K562 (cell line): ENCODE data around the gene BZW2. TPM values are rescaled to one million over a fixed set of nuclear protein-coding genes. Genes with fewer than 3 reads are reported as not detected.
A peak's percentile ranks its signal among the peaks of the same experiment; 100 is the strongest.

Source experiments
- ATAC-seq: fragments of 200-7000 bp; cut with Tn5 transposase; 3 replicates; pipeline ENCODE4 v1.9.1; 2020; ENCODE audit warnings: moderate library complexity
- BruUV-seq: library from RNA; stranded (reverse); fragments of 400-500 nt; replicated peaks from 2 replicates; lab custom pipeline; 2021; lab: Mats Ljungman, UMichigan
- CTCF ChIA-PET: fragments of 300-600 bp; formaldehyde crosslinking; extraction: SDS; loops from one replicate; lab custom pipeline; 2021; ENCODE audit warnings: low intra/inter-chr PET ratio; lab: Yijun Ruan, JAX
- POLR2A ChIA-PET: fragments of 300-600, 350-650 bp; sonication (Branson Sonifier 250); formaldehyde crosslinking; extraction: SDS; loops from one replicate; lab custom pipeline; 2021; ENCODE audit warnings: antibody characterized with exemption, inconsistent platforms; lab: Yijun Ruan, JAX
- DNase-seq, 4 experiments: peaks; one replicate each; pipeline versions ENCODE4 v3.0.0 to v3.0.0-alpha.2; 2011 to 2018; ENCODE audit warnings: low spot score in 3 of 4, mixed read lengths in 3 of 4; ENCODE audit errors: extremely low read depth in 1 of 4
- FAIRE-seq: peaks from 2 replicates; lab custom pipeline; 2011; peaks lifted over from hg19 to GRCh38; lab: Jason Lieb, UNC
- H2AFZ ChIP-seq: 2 replicates; pipeline ENCODE4 v1.6.0; 2011; ENCODE audit warnings: low read depth, low read length, control low read depth, inconsistent platforms
- H3K27ac ChIP-seq: fragments of 200-600 bp; 3 replicates; pipeline ENCODE4 v1.8.0; 2011; ENCODE audit warnings: low read depth, mild to moderate bottlenecking, control low read depth, inconsistent platforms, low read length, moderate library complexity, mixed read lengths; ENCODE audit errors: extremely low read depth
- H3K27me3 ChIP-seq, 2 experiments: fragments of 300-600 bp in 1 of 2; 2 replicates in 1 of 2; 3 replicates in 1 of 2; pipeline versions ENCODE4 v1.6.0 to v1.8.0; 2011; ENCODE audit warnings: inconsistent platforms in 2 of 2, low read length in 2 of 2, mild to moderate bottlenecking in 1 of 2, mixed read lengths in 1 of 2, moderate library complexity in 1 of 2; ENCODE audit not compliant: control insufficient read depth in 2 of 2, insufficient read depth in 2 of 2
- H3K36me3 ChIP-seq: fragments of 300-600 bp; 3 replicates; pipeline ENCODE4 v1.8.0; 2011; ENCODE audit warnings: mild to moderate bottlenecking, low read length, inconsistent platforms; ENCODE audit not compliant: control insufficient read depth, insufficient read depth
- H3K4me1 ChIP-seq, 2 experiments: fragments of 200-600 bp in 1 of 2; replicated peaks in 1 of 2; 2 replicates in 1 of 2; 3 replicates in 1 of 2; pipeline versions ENCODE4 v1.5.1 to v1.8.0; 2011; ENCODE audit warnings: inconsistent platforms in 2 of 2, low read length in 2 of 2, mild to moderate bottlenecking in 1 of 2, mixed read lengths in 1 of 2, moderate library complexity in 1 of 2; ENCODE audit not compliant: control insufficient read depth in 2 of 2, insufficient read depth in 2 of 2
- H3K4me2 ChIP-seq: 2 replicates; pipeline ENCODE4 v1.6.1; 2011; ENCODE audit warnings: low read length, control low read depth, inconsistent platforms, mixed read lengths; ENCODE audit not compliant: insufficient read depth
- H3K4me3 ChIP-seq: fragments of 200-600 bp; sonication (generic), shearing (Covaris generic); 2 replicates; pipeline ENCODE4 v1.5.1; 2016; ENCODE audit warnings: control low read depth, inconsistent platforms
- H3K79me2 ChIP-seq: fragments of 200-600 bp; 3 replicates; pipeline ENCODE4 v1.8.0; 2011; ENCODE audit warnings: low read length, inconsistent platforms; ENCODE audit not compliant: control insufficient read depth, insufficient read depth
- H3K9ac ChIP-seq, 2 experiments: 2 replicates each; pipeline versions ENCODE4 v1.6.0 to v1.6.1; 2011; ENCODE audit warnings: low read depth in 2 of 2, low read length in 2 of 2, control low read depth in 1 of 2, inconsistent platforms in 1 of 2, mild to moderate bottlenecking in 1 of 2, mixed read lengths in 1 of 2; ENCODE audit not compliant: insufficient read depth in 1 of 2
- H3K9me1 ChIP-seq: one replicate; pipeline ENCODE4 v1.6.0; 2011; ENCODE audit warnings: inconsistent platforms, mild to moderate bottlenecking, low read length, moderate library complexity; ENCODE audit not compliant: control insufficient read depth, insufficient read depth
- H3K9me3 ChIP-seq: replicated peaks from 2 replicates; pipeline ENCODE4 v1.5.1; 2011; ENCODE audit warnings: low read depth, low read length, inconsistent platforms; ENCODE audit not compliant: control insufficient read depth, insufficient read depth
- H4K20me1 ChIP-seq: replicated peaks from 2 replicates; pipeline ENCODE4 v1.6.1; 2011; ENCODE audit warnings: low read length, inconsistent platforms, mixed read lengths; ENCODE audit not compliant: control insufficient read depth, insufficient read depth
- WGBS: fragments of 100-300 bp; shearing (Covaris generic); methylation state at CpG from one replicate; pipeline ENCODE4 v1.1.6; 2016; ENCODE audit warnings: low coverage, mixed read lengths; ENCODE audit not compliant: insufficient coverage; ENCODE audit errors: missing lambda C conversion rate; 5-methylcytosine and 5-hydroxymethylcytosine counted together
- in situ Hi-C: fragments of 300-500 bp; cut with MboI; formaldehyde crosslinking; loops from 4 replicates; pipeline ENCODE4 v1.15.0; 2018; ENCODE audit warnings: inconsistent platforms, mixed read lengths
- intact Hi-C: fragments of 100-400 bp; cut with micrococcal nuclease; formaldehyde crosslinking; loops from 2 replicates; pipeline ENCODE4 v1.14.2; 2022
- polyA plus RNA-seq, 8 experiments: library from polyadenylated mRNA; depleted of rRNA in 4 of 8; stranded (reverse) in 5 of 8; unstranded in 3 of 8; fragments of >200 nt; fragmentation: Nextera tagmentation in 2 of 8; fragmentation: Illumina TruSeq in 1 of 8; extraction: Ambion mirVana in 2 of 8; extraction: Trizol in 1 of 8; gene quantifications; 2 replicates each; pipeline versions ENCODE4 v1.2.1 to v1.2.3, GENCODE V29; 2011 to 2014; ENCODE audit warnings: inconsistent platforms in 1 of 8, missing spikeins in 1 of 8
- total RNA-seq, 7 experiments: library from RNA; depleted of rRNA in 6 of 7; stranded (reverse); fragments of >200 nt in 6 of 7; fragmentation: Illumina TruSeq in 2 of 7; extraction: Trizol in 2 of 7; gene quantifications; 2 replicates each; pipeline versions ENCODE4 v1.2.1 to v1.2.3, GENCODE V29; 2011 to 2021; ENCODE audit warnings: low replicate concordance in 1 of 7
- TF ChIP-seq, protein P1 (sequence below): fragments of 450-650 bp; IDR thresholded peaks from 2 replicates; pipeline ENCODE4 v1.6.1; 2018; ENCODE audit not compliant: partially characterized antibody
- TF ChIP-seq, protein P2 (sequence below), 2 experiments: IDR thresholded peaks; 2 replicates each; pipeline ENCODE4 v1.6.1; 2011; ENCODE audit warnings: borderline replicate concordance in 1 of 2, control low read depth in 1 of 2, low read depth in 1 of 2, low read length in 1 of 2, mild to moderate bottlenecking in 1 of 2, mixed read lengths in 1 of 2, moderate library complexity in 1 of 2; ENCODE audit not compliant: insufficient read depth in 1 of 2, insufficient read length in 1 of 2, poor library complexity in 1 of 2, severe bottlenecking in 1 of 2; ENCODE audit errors: extremely low read depth in 1 of 2
- TF ChIP-seq, protein P3 (sequence below), 2 experiments: fragments of 450-650 bp in 1 of 2; IDR thresholded peaks; 2 replicates each; pipeline ENCODE4 v1.6.1; 2011 to 2017; ENCODE audit warnings: low read depth in 2 of 2, antibody characterized with exemption in 1 of 2, borderline replicate concordance in 1 of 2, low read length in 1 of 2, mild to moderate bottlenecking in 1 of 2, mixed read lengths in 1 of 2; ENCODE audit not compliant: control insufficient read depth in 1 of 2

Gene BZW2
- total and polyA plus RNA-seq, 9 of the 15 experiments (the other 6 are each of a cell fraction or from before 2014, with no cell fraction given) = 140 to 316 (median 173) TPM

DNA sequence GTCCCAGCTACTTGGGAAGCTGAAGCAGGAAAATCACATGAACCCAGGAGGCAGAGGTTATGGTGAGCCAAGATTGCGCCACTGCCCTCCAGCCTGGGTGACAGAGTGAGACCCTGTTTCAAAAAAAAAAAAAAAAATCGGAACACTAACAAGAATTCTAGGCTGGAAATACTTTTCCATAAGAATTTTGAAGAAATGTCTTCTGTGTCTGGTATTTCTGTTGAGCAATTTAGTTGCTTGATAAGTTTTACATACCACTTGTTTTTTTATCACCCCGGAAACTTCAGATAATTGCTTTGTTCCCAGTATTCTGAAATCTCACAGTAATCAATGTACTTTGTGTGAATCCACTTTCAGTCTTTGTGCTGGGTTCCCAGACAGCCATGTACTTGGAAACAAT is 25.8 kb downstream of the BZW2 start:
- no peak overlapping the region for H3K9ac ChIP-seq
- H3K36me3 ChIP-seq = peaks cover 92% of the 10 kb centered on the region
- DNase-seq = no peak
- no peak for ATAC-seq
- peaks cover 87% of the 10 kb centered on the region for H3K79me2 ChIP-seq
- H3K4me3 ChIP-seq = no peak overlapping the region
- H3K27ac ChIP-seq = no peak overlapping the region; the same call in 2 of the 3 replicates
- in situ Hi-C loops (no loop called here), intact Hi-C loops (no loop called here)
- TF ChIP-seq, protein P1, sequence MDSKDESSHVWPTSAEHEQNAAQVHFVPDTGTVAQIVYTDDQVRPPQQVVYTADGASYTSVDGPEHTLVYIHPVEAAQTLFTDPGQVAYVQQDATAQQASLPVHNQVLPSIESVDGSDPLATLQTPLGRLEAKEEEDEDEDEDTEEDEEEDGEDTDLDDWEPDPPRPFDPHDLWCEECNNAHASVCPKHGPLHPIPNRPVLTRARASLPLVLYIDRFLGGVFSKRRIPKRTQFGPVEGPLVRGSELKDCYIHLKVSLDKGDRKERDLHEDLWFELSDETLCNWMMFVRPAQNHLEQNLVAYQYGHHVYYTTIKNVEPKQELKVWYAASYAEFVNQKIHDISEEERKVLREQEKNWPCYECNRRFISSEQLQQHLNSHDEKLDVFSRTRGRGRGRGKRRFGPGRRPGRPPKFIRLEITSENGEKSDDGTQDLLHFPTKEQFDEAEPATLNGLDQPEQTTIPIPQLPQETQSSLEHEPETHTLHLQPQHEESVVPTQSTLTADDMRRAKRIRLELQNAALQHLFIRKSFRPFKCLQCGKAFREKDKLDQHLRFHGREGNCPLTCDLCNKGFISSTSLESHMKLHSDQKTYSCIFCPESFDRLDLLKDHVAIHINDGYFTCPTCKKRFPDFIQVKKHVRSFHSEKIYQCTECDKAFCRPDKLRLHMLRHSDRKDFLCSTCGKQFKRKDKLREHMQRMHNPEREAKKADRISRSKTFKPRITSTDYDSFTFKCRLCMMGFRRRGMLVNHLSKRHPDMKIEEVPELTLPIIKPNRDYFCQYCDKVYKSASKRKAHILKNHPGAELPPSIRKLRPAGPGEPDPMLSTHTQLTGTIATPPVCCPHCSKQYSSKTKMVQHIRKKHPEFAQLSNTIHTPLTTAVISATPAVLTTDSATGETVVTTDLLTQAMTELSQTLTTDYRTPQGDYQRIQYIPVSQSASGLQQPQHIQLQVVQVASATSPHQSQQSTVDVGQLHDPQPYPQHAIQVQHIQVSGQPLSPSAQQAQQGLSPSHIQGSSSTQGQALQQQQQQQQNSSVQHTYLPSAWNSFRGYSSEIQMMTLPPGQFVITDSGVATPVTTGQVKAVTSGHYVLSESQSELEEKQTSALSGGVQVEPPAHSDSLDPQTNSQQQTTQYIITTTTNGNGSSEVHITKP = peak; percentile 53
- TF ChIP-seq, protein P2, sequence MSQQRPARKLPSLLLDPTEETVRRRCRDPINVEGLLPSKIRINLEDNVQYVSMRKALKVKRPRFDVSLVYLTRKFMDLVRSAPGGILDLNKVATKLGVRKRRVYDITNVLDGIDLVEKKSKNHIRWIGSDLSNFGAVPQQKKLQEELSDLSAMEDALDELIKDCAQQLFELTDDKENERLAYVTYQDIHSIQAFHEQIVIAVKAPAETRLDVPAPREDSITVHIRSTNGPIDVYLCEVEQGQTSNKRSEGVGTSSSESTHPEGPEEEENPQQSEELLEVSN (IDR thresholded peaks at IDR 0.05; ENCODE audit: borderline replicate concordance in 1 of 2, extremely low read depth in 1 of 2, insufficient read depth in 1 of 2, insufficient read length in 1 of 2, low read depth in 1 of 2, low read length in 1 of 2, poor library complexity in 1 of 2, severe bottlenecking in 1 of 2) = no peak
- TF ChIP-seq, protein P3, sequence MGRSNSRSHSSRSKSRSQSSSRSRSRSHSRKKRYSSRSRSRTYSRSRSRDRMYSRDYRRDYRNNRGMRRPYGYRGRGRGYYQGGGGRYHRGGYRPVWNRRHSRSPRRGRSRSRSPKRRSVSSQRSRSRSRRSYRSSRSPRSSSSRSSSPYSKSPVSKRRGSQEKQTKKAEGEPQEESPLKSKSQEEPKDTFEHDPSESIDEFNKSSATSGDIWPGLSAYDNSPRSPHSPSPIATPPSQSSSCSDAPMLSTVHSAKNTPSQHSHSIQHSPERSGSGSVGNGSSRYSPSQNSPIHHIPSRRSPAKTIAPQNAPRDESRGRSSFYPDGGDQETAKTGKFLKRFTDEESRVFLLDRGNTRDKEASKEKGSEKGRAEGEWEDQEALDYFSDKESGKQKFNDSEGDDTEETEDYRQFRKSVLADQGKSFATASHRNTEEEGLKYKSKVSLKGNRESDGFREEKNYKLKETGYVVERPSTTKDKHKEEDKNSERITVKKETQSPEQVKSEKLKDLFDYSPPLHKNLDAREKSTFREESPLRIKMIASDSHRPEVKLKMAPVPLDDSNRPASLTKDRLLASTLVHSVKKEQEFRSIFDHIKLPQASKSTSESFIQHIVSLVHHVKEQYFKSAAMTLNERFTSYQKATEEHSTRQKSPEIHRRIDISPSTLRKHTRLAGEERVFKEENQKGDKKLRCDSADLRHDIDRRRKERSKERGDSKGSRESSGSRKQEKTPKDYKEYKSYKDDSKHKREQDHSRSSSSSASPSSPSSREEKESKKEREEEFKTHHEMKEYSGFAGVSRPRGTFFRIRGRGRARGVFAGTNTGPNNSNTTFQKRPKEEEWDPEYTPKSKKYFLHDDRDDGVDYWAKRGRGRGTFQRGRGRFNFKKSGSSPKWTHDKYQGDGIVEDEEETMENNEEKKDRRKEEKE (IDR thresholded peaks at IDR 0.05; ENCODE audit: borderline replicate concordance in 1 of 2, control insufficient read depth in 1 of 2, low read depth in 2 of 2, low read length in 1 of 2) = 0 out of 4 replicates have a peak, but pooled peaks of 1 of the 2 experiments have one; percentile 44
- H3K4me2 ChIP-seq = no peak overlapping the region
- no peak for FAIRE-seq
- no peaks in the 10 kb centered on the region for H3K27me3 ChIP-seq
- H4K20me1 ChIP-seq = no peaks in the 10 kb centered on the region
- ChIA-PET CTCF (interaction anchor here (0.6 kb wide), 1 partner anchor 394 kb away, joined by 3 read pairs; no protein-coding TSS in a partner anchor), POLR2A (no interaction called here)
- H3K9me3 ChIP-seq = no peaks in the 10 kb centered on the region
- 89% methylated on average over 3 of the region's 3 CpGs for WGBS
- no peaks in the 10 kb centered on the region for H3K9me1 ChIP-seq
- peaks cover 0 to 13% of the 10 kb centered on the region in 2 experiments; a peak in 3 of 5 replicates for H3K4me1 ChIP-seq
- H2AFZ ChIP-seq = no peak overlapping the region
- no TSS peak for BruUV-seq
